HG03175 (cell line): ENCODE results near the gene TUBA3D.
A peak's percentile ranks its signal among the peaks of the same experiment; 100 is the strongest.
"Not testable (repeated sequence)": the region's sequence is repeated elsewhere in the genome, so short reads cannot be mapped to it uniquely, and the experiment has no call there.

ENCODE experiments used
- ATAC-seq: cut with Tn5 transposase; IDR thresholded peaks from one replicate; pipeline ENCODE4 v1.9.1; 2021; ENCODE audit warnings: mild to moderate bottlenecking, moderate library complexity; ENCODE audit not compliant: unreplicated experiment

Gene TUBA3D

GRCh38 chr2:131514408-131515166 lies 38.7 kb downstream of the TUBA3D start:
- ATAC-seq, result peak; percentile 72

GRCh38 chr2:131515235-131515634 lies 39.3 kb downstream of the TUBA3D start:
- ATAC-seq, result not testable (repeated sequence)

DNA sequence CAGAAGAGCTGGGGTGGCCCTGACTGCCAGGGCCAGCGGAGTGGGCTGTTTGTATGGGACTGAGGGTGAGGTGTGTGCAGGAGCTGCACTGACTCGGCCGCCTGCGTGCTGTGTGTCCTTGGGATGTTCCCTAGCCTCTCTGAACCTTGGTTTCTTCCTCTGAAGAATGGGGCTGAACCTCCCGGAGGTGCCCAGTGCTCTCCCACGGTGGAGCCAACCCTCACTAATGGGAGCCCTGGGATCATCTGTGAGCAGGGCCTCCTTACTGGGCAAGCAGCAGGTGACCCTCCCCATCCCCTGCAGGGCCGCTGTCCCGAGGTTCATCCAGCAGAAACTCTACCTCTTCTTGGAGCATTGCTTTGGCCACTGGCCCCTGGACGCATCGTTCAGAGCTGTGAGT lies 40.1 kb downstream of the TUBA3D start:
- no peak for ATAC-seq

DNA sequence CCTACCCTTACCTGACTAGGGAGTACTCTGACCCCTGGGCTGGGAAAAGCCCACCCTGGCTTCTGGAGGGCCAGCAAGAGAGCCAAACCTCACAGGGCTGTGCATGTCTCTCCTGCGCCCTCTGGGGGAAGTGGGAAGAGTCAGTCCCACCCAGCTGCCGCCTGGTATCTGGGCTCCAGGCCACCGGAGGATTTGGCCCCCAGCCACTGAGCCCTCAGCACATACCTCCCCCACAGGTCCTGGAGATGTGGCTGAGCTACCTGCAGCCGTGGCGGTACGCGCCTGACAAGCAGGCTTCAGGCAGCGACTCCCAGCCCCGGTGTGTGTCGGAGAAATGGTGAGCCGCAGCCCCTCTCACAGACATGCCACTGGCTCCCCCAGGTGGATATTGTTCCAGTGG lies 40.7 kb downstream of the TUBA3D start:
- not testable (repeated sequence) for ATAC-seq

- ATAC-seq, result no peak
These were observed 41.4 kb downstream of the TUBA3D start for GRCh38 chr2:131517106-131517831.

DNA sequence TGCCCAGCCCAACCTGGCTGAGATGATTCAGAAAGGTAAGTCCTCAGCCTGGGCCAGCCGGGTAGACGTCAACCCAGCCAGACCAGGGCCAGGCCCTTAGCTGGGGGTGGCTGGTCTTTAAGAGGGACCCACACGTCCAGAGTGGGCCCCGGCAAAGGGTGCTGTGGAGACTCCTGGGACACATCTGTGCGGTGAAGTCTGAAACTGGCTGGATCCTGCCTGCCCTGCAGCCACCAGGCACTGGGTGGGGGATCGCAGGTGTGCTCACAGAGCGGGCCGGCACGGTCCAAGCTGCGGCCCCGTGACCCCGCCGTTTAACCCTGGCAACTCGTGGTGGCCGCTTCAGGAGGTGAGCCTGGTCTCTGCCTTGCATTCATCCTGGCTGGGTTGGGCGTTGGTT lies 41.9 kb downstream of the TUBA3D start:
- not testable (repeated sequence) for ATAC-seq

GRCh38 chr2:131518531-131518930 lies 42.6 kb downstream of the TUBA3D start:
- ATAC-seq, result not testable (repeated sequence)

GRCh38 chr2:131519466-131519865 lies 43.5 kb downstream of the TUBA3D start:
- no peak for ATAC-seq

- not testable (repeated sequence) for ATAC-seq
These were observed 44.1 kb downstream of the TUBA3D start for GRCh38 chr2:131519871-131520470.

DNA sequence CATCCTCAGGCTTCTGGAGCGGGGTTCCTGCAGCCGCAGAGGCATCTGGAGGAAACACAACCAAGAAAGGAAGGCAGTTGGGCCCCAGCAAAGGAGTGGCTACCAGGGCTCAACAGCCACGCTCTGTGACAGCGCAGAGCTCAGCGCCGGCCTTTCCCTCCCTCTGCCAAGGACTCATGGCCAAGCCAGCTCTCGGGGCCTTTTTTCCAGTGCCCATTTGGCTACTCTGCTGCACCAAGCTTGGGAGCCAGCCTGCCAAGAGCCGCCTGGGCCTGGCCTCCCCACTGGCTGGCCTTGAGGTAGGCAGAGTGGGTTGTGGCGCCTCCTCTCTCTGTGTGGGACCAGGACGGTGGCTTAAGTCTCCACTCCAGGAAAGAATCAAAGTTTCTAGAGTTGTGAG lies 44.6 kb downstream of the TUBA3D start:
- no peak for ATAC-seq

- ATAC-seq, result not testable (repeated sequence)
These were observed 45.6 kb downstream of the TUBA3D start for GRCh38 chr2:131521524-131521923.

- no peak for ATAC-seq
These were observed 46.3 kb downstream of the TUBA3D start for GRCh38 chr2:131521961-131522781.

- ATAC-seq, result not testable (repeated sequence)
These were observed 49.3 kb downstream of the TUBA3D start for GRCh38 chr2:131525256-131525655.

- peak; percentile 84 for ATAC-seq
These were observed 51.4 kb downstream of the TUBA3D start, which contains the start of gene CCDC74A for GRCh38 chr2:131527131-131528001. TSS of gene CCDC74A (plus strand) at chr2:131527888. CDS start at chr2:131527971, 83 bp downstream.

DNA sequence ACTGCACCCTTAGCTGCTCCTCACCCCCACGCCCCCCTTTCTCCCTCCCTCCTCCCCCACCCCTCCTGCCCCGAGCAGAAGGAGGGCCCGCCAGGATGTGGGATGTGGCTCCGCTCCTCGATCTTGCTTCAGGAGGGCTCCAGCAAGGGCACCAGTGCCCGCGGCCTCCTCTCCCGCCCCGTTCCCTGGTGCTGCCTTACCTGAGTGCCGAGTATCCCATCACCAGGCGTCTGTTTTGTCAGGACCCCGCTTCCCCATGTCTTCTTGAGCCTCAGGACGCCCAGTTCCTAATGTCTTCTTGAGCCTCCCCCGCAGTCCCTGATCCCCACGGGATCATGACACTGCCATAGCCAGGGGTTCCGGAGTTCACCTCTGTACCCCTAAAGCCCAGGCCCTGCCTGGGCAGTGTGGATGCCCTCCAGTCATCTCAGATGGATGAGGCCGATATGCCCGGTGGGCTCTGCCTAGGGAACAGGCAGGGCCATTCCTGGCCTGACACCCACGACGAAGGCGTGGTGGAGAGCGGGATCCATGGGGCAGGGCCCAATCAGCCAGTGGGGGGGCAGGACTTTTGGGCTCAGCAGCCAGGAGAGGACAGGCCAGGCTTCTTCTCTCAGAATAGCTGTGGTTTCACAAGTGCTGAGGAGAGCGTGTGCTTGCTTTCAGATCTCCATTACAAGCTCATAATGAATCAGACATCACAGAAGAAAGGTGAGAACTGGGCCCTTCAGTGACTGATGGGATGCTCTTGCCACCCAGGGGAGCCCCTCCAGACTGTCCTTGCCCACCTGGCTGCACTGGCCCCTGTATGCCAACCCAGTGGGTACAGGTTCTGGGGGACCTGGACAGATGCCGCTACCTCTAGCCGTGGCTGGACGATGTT lies 53.3 kb downstream of the TUBA3D start:
- ATAC-seq, result peak; percentile 76

GRCh38 chr2:131529864-131530445 lies 54.0 kb downstream of the TUBA3D start:
- not testable (repeated sequence) for ATAC-seq

- ATAC-seq, result not testable (repeated sequence)
These were observed 54.9 kb downstream of the TUBA3D start for GRCh38 chr2:131530626-131531344.
